Stimulated activated CD8-positive, alpha-beta memory T cell treated with anti-CD3 and anti-CD28 coated beads, Interleukin-2, amount 100 ng/mL, for 1 hour (primary cell): ENCODE data around the gene IMP3.
"Not testable (repeated sequence)": the region's sequence is repeated elsewhere in the genome, so short reads cannot be mapped to it uniquely, and the experiment has no call there.

ENCODE experiments used
- DNase-seq, 2 donors: peaks; one replicate each; pipeline ENCODE4 v3.0.0-alpha.2; 2020; ENCODE audit warnings: low read depth in 2 of 2

IMP3 gene, protein sequence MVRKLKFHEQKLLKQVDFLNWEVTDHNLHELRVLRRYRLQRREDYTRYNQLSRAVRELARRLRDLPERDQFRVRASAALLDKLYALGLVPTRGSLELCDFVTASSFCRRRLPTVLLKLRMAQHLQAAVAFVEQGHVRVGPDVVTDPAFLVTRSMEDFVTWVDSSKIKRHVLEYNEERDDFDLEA

DNA sequence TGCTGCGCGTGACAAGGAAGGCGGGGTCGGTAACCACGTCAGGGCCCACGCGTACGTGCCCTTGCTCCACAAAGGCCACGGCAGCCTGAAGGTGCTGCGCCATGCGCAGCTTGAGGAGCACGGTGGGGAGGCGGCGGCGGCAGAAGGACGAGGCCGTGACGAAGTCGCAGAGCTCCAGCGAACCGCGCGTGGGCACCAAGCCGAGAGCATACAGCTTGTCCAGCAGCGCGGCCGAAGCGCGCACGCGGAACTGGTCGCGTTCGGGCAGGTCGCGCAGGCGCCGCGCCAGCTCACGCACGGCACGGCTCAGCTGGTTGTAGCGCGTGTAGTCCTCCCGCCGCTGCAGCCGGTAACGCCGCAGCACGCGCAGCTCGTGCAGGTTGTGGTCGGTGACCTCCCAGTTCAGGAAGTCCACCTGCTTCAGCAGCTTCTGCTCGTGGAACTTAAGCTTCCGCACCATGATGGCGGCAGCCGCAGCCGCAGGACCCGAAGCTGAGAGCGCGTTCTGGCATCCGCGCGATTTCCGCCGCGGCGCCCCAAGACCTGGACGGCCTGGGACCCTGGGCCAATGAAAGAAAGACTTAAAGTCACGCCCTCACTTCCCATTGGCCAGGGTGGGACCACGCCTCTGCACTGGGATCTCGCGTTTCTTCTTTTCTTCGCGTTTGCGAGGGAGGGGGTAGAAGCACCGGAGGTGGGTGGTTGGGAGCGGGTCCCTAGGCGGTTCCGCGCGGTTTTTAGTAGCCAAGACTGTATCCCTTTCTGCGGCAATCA lies at the start of gene IMP3:
IMP3 (minus strand) TSS at position 516 of the 774 bp plus-strand sequence; CDS start at position 460, 56 bp downstream.
- DNase-seq: peak; percentile 83 to 88

DNA sequence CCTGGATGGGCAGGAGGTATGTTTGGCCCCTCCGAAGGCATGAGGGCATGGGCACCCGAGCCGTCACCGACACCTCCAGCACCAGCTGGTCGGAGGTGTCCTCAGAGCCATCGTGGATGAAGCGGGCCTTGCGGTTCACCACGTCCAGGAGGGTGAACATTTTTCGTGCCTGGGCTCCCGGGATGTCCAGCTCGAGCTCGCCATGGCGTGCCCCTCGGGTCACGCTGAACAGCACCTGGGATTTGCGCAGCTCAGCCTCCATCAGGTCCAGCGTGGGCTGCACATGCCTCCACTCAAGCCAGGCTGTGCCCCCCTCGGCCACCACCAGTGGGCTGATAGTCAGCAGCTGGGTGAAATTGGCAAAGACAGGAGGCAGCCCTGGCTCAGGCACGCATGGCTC lies 49.4 kb upstream of the IMP3 start:
- not testable (repeated sequence) for DNase-seq

DNA sequence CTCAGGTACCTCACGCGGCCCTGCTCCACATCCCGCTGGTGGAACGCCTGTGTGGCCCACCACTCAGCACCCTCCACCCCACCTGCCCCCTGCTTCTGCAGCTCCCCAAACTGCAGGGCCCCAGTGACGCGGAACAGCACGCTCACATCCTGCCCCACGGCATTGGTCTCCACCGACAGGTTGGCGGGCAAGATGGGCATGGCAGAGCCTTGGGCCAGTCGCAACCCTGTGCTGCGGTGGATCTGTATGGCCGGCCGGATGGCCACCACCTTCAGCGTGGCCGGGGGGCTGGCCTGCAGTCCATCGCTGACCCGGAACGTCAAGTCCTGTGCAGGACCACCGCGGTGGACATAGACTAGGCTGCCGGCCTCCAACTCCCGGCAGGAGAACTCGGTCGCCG lies 48.8 kb upstream of the IMP3 start:
- DNase-seq: no peak

DNA sequence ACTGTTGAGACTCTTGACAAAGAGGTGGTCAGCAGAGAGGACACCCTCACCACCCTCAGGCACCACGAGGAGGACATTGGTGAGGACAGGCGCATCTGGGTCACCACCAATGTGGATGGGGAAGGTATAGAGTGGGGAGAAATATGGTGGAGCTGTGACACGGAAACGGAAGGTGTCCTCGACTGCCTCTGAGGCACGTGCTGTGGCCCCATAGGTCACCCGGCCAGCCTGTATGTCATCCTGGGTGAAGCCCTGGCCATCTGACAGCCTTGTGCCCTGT lies 48.2 kb upstream of the IMP3 start:
- no peak for DNase-seq

DNA sequence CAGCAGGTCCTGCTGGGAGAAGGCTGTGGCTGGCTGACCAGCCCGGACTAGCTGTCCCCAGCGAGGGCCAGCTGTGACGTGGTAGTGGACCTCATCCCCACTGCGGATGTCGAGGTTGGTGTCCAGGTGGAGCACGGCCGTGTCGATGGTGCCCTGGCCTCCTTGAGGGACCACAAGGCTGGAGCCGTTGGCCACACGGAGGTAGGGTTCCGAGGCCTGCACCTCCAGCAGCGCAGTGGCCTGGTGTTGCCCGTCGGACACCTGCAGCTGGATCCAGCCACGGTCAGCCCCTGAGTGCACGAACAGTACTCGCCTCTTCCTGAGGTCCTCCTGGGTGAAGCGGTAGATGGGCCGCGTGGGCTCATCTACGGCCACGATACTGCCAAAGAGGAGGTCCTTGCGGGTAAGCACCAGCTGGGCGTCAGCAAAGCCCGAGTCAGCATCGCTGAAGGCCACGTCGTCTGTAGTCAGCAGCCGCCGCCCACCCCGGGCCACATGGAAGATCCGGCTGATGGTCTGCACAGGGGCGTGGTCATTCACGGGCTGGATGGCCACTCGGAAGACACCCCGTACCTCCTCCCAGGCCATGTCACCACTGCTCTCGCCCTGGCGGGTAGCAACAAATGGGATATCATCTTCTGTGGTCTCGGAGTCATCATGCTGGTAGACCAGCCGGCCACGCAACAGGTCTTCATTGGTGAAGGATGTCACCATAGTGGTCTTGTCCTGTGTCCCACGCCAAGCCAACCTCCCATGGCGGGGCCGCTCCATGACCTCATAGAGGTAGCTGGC lies 47.7 kb upstream of the IMP3 start:
- DNase-seq: no peak

DNA sequence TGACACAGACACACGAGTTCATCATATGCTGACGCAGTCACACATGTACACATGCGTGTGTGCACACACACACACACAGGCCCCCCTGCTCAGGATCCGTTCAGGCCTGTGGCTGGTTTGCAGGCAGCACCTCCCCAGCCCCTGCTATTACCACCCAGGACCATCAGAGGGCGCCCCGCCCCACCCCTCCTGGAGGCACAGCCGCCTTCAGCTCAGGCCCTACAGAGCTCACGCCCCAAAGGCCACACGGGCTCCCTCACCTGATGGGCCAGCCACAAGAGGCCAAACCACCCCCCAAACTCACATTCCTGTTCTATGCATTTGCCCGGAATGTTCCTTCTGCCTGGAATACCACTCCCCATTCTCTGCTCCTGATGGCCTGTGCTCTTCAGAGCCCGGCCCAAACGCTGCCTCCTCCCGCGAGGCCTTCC lies 46.2 kb upstream of the IMP3 start:
- DNase-seq: peak; percentile 42 to 58

DNA sequence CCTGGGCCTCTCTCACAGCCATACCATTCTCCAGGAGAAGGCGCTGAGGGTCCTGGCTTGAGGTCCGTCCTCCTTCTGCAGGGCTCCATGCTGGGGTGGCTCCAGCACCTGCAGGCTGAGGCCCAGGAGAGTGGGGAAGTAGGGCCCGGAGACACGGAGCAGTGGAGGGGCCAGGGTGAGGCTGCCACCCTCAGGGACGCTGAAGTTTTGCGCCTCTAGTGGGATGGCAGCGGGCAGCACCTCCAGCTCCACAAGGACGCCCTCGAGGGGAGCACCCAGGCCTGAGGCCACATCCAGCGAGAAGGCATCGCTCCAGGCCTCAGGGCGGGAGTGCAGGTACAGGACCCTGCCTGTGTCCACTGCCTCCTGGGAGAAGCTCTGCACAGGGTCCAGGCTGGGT lies 45.2 kb upstream of the IMP3 start:
- DNase-seq: no peak

DNA sequence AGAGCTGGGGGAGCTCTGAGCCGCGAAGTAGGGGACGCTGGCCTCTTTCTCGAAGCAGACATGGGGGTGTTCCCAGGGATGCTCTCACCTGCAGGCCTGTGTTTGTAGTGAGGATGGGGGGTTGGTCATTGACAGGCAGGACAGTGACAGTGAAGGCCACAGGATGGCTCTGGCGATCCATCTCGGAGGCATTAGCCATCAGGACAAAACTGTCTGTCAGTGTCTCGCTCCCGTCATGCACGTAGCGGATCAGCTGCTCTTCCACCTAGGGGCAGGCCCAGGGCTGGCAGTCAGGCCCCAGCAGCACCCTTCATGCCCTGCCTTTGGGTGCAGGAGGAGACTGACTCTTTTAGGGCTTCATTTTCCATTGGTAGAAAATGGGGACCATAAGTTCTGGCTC lies 44.6 kb upstream of the IMP3 start:
- DNase-seq: no peak

DNA sequence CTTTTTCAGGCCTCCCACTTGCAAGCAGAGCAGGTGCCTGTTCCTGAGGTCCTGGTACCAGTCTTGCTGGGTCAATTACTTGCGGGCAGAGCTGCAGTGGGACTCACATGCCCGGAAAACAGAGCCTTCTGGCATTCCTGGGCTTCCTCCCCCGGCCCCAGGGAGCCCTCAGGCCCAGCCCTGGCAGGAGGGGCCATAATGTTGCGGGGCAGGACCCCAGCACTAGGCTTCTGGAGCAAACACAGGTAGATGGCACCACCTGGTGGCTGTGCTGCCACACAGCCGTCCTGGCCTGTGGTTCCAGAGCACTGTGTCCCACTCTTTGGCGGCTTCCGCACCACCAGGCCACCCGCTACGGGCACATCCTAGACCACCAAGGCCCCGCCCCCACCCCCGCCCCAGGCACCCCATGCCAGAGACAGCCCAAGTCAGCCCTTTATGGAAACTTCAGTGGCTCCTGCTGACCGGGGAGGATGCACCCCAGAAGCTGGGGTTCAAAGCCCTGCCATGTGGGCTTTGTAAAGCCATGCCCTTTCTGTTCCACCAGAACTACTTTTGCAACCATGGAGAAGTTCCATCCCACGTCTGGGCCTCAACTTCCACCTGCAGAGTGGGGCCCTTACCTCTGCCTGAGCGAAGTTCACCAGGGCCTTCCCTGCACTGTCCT lies 43.8 kb upstream of the IMP3 start:
- DNase-seq: peak; percentile 33 to 37

DNA sequence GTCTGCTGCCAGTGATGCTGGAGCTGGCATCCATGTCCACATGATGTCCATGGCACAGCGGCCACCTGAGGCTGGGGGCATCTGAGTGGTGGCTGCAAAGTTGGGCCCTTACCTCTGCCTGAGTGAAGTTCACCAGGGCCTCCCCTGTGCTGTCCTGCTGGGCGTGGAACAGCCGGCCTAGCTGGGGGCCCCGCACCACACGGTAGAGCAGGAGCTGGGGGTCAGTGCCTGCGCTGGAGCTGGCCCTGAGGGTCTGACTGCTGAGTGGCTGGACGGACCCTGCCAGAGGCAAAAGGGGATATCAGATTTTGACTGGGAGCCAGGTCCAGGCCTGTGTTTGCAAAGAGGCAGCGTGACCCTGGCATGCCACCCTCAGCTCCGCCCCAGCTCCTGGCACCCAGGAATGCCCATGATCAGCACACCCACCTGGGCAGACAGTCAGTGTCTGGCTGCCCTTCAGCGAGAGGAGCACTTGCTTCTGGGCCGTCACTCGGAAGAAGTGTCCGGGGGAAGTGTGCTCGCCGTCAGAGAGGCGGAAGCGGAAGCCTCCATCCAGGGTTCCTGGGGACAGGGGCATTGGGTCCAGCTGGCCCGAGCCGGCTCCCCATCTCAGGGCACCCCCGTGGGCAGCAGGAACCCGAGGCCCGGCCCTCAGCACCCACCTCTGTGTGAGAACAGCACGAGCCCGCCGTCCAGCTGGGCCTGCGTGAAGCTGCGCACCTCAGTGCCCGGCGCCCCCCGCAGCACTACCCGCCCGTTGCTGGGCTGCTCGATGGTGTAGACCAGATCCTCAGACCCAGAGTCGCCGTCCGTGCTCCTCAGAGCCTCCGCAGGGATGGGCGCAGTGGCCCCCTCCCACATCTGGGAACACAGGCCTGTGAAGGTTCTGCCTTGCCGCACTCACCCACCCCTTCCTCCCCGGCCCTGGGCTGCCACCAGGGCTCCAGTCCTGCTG lies 42.4 kb upstream of the IMP3 start:
- DNase-seq: no peak

DNA sequence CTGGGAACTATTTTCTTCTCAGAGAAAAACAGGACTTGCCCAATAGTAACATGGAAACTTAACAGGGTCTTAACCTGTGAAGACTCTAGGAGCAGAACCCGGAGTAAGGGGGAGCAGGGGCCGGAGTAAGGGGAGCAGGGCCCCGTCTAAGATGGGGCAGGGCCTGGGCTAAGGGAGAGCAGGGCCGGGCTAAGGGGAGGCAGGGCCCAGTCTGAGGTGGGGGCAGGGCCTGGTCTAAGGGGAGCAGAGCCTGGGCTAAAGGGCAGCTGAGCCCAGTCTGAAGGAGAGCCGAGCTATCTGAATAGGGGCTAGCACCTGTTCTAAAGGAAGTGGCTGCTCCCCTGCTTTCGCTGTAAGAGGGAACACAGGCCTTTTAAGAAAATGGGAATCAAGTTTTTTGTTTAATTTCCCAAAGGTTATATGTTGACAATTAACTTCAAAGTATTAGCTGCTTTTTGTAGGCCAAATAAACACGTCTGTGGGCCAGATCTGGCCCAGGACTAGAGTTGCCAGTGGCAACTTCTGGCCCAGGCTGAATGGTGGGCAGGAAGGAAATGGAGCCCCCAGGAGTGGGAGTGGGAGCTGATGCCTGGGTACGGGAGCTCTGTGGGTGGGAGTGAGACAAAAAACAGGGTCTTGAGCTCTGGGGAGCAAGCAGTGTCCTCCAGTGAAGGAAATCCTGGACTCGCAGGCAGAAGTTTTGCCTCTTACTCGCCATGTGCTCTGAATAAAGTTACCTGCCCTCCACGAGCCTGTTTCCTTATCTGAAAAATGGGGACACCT lies 40.2 kb upstream of the IMP3 start:
- no peak for DNase-seq

DNA sequence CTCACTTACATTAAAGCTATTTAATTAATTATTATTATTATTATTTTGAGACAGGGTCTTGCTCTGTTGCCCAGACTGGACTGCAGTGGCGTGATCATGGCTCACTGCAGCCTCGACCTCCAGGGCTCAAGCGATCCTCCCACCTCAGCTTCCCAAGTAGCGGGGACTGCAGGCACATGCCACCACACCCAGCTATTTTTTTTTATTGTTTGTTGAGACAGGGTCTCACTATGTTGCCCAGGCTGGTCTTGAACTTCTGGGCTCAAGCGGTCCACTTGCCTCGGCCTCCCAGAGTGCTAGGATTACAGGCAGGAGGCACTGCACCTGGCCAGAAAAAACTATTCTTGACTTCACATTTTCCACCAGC lies 38.3 kb upstream of the IMP3 start:
- not testable (repeated sequence) for DNase-seq

DNA sequence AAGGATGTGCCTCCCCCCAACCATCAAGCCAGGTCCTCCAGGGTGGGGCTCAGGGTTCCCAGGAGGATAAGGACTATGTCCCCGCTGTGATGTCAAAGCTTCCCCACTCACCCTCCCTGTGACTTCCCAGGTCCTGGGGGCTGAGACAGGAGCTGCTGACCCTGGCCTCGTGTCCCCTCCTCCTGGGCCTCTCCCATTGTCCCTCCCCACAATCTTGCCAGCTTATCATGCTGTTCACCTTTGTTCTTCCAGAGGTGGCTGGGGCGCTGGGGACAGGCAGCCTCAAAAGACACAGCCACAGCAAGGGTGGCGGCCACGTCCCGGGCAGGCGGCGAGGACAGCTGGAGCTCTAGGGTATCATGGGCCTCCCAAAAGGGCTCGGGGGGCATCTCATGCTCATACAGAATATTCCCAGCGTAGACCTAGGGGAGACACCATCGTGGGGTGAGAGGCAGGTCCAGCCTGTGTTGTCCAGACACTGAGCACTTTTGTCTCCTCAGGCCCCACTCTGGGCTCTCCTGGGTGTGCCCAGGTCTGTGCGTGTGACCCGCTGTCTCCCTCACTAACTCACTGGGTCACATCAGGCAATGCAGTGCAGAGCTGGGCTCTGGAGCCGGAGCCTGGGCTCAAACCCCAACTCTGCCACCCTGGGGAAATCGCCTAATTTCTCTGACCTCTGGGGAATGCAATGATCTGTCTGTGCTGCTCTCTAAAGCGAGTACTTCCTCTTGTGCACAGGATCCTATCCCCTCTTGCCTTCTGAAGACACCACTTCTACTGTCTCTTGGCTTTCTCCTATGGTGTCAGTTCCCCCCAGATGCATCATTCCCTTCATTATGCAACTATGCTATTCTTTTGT lies 37.7 kb upstream of the IMP3 start:
- DNase-seq: no peak

DNA sequence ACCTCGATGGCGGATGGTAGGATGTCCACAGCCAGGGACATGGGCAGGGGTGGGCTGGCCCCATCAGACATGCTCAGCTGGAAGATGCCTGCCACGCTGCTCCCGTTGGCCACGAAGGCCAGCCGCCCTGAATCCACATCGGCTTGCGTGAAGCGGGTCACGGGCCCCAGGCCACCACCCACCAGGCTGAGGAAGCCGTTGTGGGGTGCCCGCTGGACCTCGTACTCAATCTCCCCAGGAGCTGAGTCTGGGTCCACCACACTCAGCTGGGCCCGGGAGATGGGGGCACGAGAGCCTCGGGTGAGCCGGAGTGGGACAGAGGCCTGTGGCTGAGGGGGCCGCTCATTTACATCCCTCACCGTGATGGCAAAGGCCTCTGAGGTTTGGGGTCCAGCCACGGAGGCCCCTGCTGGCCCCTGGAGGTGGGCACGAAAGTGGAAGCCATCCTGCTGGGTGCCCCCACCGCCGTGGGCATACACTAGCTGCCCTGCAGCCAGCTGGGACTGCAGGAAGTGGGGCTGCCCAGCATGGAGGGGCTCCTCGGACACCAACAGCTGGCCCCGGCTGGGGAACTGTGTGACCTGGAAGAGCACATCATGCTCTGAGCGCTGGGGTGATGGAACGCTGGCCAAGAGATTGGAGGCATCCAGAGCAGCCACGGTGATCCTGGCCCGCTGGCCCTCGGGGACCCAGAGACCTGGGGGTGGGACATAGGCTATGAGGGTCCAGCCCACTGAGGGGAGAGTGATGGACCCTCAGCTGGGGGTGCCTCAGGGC lies 36.9 kb upstream of the IMP3 start:
- DNase-seq: no peak

DNA sequence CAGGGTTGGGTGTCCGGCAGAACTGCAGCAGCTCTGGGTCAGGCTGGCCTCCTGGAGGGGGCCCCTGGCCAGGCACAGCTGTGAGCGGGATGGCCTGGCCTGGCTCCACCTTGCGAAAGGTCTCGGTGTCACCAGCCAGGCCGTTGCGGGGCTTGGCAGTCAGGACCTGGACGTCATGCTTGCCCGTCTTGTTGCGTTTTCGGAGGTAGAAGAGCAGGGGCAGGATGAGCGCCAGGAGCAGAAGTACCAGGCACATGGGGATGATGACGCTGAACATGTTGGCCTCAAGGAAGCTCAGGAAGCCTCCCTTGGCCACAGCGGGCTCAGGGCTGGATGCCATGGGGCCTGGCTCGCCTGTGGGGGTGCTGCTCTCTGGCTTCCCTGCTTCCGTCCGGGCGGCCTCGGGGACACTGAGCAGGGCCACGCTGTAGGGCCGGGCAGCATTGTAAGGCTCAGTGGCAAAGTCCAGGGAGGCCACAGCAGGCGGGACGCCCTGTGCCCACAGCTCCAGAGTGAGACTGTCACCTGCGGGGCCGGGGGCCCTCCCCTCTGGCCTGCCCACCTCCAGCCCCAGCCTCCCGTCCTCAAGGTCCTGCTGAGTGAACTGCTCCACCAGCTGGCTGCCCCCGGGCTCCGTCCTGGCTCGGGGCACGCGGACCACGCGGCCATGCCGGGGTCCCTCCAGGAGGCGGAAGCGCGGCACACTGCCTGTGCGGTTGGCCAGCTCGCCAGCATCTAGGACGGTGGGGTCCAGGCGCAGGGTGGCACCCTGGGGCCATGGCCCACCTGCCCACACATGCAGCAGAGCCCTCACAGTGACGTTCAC lies 35.8 kb upstream of the IMP3 start:
- DNase-seq: no peak

DNA sequence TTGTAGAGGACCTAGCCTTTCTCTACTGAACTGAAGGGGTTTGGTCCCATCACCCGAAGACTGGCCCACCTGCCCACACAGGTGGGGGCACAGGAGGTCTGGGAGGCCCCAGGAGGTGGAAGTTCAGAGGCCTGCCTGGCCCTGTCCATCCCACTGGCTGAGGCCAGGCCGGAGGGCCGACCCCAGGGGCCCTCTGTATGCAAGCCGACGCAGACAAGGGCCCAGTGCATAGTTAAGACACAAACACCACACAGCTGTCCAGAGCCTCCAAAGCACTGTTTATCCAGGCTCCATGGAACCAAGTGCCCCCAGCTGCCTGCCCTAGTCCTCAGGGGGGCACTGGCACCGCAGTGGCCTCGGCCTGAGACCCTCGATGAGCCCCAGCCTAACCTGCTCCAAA lies 34.3 kb upstream of the IMP3 start:
- no peak for DNase-seq

DNA sequence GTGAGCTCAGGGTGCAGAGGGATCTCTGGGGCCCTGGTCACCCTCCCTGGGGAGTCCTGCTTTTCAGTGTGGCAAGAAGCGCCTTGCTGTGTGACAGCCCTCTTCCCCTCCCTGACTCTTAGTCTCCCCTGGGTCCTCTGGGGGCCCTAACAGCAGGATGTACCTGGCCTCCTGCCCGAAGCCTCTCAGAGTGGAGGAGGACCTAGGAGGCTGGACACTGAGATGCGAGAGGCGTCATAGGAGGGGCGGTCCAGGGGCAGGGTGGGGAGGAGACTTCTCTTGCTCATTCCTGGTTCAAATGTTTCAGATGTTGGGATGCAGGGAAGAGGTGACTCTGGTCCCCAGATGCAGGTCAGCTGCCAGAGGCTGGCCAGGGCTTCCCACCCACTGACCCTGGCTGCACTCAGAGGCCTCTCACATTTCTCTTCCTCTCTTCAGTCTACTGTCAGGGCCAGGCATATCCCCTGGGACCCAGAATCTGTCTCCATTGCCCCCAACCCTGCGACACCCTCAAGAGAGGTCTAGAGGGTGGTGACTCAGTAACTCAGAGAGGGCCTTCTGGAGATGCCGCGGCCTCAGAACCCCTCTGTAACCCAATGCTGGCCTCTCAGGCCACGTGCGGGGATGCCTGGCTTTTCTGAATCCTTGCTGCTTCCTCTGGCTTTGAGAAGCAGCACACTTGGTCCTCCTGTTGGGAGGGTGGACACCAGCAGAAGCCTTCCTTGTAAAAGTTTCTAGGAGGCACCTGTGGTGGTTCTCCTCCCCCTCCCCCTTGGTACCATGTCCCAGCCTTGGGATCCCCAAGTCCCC lies 33.6 kb upstream of the IMP3 start:
- DNase-seq: no peak
